Cortex of kidney (tissue), 1 donor: ENCODE measurements around the gene ZNF467.

Experiments
- DNase-seq: peaks from one replicate; lab custom pipeline; 2025; lab: John Stamatoyannopoulos, UW

Gene ZNF467

DNA sequence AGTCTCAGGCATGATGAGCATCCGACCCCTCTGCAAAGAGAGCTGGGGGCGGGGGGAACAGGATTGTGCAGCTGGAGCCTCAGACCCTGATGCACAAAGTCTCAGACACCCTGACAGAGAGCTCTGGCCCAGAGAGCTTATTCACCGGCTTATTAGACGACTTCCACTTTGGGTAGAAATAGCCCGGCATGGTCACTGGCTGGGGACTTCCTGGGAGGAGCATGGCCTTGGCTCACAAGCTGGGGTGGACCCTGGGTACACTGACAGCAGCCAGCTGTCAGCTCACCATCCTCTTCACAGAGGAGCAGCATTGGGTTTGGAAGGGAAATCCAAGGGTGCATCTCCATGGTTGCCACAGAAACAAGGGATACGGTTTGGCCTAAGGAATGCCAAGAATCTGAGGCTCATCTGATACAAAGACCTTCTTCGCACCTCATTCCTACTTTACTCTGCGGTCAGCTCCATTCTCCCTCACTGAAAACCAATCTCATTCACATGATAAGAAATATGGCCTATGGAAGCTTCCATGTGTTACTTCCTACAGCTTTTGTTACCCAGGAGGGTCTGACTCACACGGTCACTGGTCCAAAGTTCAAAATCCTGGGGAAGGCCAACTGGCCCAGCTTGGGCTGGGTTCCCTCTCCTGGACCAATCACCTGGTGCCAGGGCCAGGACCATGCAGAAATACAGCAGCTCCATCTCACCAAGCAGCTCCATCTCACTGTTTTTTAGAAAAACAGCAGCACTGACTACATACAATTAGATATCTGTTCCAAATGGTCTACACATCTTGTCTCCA lies 25.1 kb downstream of the ZNF467 start:
- DNase-seq: no peak

DNA sequence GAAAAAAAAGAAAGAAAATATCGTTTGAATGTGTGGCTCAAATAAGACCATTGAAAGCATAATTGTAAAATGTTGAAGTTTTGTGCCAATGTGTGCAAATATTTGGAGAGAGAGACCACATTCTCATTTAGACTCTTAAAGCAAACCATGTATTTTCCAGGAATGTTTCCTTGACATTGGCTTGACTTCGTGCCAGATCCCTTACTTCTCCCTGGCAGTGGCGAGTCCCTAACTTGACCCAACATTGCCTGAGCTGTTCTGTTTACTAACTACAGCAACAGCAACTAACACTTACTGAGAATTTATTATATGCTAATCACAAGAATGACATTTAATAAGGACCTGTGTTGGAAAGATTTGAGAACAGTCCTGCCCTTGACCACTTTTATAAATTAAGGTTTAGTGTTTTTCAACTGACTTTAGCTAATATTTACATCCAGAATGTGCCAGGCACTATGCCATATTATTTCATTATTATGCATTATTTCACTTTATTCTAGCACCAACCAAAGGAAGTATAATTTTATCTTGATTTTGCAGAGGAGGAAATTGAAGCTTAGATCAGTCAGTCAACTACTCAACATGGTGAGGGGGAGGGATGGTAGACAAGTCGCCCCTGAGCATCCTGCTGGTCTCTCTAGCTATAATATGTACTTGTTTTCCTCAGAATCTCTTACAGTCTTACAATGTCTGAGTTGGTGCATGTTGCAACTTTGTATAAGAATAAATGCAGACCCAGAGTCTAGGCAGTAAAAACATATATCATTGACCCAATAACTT lies 29.7 kb downstream of the ZNF467 start:
- no peak for DNase-seq

GRCh38 chr7:149742075-149742701 lies 31.2 kb downstream of the ZNF467 start:
- DNase-seq: no peak

DNA sequence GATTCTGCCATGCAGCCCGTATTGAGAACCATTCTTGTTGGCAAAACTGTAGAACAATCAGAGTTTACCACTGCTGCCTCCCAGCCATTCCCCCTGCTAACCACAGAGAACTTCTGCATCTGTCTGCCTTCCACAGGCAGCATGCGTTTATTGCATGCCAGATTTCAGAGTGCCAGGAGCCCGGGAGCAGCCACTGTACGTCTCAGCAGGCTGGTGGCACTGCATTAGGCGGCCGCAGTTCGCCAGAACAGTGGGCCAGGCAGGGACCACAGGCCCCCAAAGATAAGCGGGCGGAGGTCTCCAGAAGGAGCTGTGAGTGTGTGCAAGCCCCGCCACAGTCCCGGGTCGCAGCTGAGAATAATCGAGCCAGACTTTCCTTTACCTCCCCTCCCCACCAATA lies 31.8 kb downstream of the ZNF467 start:
- DNase-seq: no peak

- DNase-seq: no peak
These were observed 36.7 kb downstream of the ZNF467 start for GRCh38 chr7:149736478-149737360.

GRCh38 chr7:149735779-149736477 lies 37.5 kb downstream of the ZNF467 start:
- DNase-seq: no peak

DNA sequence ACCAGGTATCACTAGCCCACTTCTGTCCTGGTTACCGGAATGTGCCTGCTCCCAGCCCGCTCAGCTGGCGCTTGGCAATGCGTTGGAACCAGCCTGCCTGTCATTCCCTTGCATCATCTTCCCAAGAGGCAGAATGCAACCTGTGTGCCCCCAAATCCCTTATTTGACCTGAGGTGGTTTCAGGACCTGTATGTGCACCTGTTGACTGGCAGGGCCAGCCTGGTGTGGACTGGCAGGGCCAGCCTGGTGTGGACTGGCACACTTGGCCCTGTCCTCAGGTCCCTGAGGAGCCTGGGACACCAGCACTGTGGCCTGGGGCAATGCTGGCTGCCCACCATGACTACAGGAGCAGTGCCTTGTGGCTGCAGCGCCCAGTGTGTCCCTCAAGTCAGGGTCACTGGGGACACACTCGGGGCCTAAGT lies 38.2 kb downstream of the ZNF467 start:
- no peak for DNase-seq

DNA sequence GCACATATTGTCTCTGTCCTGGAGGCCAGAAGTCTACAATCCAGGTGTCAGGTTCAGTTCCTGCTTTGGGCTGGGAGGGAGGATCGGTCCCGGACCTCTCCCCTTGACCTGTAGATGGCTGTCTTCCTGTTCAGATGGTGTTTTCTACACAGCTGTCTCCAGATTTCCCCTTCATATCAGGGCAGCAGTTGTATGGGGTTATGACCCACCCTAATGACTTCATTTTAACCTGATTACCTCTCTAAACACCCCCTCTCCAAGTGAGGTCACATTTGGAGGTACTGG lies 38.7 kb downstream of the ZNF467 start:
- no peak for DNase-seq

DNA sequence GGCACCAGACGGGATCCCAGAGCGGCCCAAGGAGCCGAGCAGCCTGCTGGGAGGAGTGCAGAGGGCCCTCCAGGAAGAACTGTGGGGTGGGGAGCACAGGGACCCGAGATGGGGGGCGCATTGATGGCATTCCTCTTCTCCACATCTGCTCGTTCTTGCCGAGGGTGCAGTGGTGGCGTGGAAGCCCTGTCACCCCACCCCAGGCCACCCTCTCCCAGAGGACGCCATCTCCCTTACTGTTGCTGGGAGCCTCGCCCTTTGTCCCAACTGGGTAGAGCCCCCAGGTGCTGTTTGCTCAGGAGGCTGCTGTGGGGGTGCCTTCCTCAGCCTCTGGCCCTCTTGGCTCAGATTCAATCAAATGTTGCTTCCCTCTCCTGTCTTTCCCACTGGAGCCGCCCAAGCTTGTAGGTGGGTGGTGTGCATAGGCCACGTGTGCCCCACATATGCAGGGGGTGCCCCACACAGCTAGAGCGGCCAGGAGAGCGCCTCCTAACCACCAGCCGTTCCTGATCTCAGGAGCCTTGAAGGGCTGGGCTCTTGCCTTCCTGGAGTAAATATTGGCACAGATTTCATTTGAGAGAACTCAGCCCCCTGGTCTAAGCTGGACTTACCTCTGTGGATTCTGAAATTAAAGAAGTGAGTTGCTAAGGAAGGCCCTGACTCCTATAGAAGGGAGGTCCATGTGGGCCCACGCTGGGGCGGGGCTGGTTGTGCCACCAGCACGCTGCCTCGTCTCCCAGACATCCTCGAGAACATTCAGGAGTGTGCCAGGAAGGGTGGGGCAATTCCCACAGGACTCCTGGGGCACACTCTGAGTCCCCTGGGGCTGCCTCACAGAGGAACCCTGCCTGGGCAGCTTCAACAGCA lies 39.2 kb downstream of the ZNF467 start:
- no peak for DNase-seq

- DNase-seq: no peak
These were observed 40.1 kb downstream of the ZNF467 start for GRCh38 chr7:149733131-149733923.

- no peak for DNase-seq
These were observed 40.8 kb downstream of the ZNF467 start for GRCh38 chr7:149732611-149733010.

- no peak for DNase-seq
These were observed 41.3 kb downstream of the ZNF467 start for GRCh38 chr7:149732111-149732561.

DNA sequence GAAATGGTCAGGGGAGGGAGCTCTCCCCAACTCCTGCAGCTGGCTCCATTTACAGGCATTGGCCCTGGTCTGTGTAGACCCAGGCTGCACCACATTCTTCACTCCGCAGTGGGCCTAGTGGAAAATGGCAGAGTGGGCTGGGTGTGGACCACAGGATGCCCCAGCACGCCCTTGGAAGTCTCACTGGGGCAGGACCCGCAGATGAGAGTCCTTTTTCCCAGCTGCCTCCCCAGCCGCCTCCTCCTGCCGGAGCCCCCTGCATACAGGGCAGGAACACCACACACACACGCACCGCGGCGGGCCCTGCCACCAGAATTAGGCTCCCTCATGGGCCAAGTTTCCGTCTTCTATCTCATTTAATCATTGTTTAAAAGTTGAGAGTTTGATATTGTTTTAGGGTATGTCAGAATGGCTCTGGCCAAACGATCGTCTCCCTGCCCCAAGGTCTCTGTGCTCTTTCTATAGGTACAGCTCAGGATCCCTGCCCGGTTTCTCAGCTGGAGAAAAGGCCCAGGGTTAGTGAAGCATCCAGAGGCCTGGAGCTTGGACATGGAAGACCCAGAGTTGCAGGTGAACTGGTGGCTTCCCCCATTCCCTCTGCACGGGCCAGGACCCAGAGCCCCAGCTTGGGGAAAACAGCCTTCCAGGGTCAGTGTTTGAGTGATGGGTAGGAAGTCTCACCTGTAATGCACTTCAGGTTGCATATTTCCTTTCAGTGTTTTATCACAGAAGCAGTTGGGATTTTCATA lies 42.0 kb downstream of the ZNF467 start:
- DNase-seq: no peak

DNA sequence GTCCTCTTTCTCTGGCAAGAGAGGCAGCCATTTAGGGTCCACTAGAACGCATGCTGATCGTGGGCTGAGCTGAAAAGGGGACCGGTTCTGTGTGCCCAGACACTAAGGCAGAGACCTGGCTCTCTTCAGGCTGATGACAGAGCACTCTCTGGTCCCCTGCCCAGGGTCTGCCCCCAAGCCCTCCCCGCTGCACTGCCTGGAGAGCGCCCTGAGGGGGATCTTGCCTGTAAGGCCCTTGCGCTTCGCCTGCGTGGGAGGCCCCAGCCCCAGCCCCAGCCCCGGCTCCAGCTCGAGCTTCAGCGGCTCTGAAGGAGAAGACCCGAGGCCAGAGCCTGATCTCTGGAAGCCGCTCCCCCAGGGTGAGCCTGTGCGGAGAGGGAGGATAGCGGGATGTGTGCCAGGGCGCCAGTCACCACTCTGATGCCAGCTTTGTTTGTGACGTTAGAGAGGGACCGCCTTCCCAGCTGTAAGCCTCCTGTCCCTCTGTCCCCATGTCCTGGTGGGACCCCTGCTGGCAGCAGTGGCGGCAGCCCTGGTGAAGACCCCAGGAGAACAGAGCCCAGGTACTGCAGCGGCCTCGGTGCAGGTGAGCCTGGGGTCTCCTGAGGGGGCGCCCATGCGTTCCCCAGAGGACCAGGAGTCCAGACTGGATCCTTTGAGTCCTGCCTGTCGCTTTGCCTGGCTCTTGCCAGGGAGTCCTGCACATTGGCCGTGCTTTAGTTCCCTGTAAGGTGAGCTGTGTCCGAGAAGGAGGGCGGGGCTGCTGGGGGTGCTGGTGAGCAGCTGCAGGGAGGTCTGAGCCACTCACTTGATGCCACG lies 43.2 kb downstream of the ZNF467 start:
- no peak for DNase-seq

DNA sequence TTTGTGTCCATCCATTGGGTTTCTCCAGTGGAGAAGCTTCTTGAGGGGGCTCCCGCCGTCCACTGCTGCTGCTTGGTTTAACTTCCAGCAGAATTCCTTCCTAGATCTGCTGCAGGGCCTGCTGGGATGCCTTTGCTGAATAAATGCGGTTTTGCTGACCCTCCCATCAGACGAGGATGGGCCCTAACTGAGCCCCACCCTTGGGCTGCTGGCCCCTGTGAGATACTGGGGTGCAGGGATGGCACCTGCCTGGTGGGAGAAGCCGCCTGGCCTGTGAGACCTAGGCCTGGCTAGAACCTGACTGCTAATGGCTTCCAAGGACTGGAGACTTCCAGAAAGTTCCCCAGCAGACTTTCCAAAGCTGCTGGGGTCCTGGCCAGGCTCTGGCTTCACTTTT lies 43.8 kb downstream of the ZNF467 start:
- DNase-seq: no peak

GRCh38 chr7:149728491-149729375 lies 44.7 kb downstream of the ZNF467 start:
- no peak for DNase-seq

DNA sequence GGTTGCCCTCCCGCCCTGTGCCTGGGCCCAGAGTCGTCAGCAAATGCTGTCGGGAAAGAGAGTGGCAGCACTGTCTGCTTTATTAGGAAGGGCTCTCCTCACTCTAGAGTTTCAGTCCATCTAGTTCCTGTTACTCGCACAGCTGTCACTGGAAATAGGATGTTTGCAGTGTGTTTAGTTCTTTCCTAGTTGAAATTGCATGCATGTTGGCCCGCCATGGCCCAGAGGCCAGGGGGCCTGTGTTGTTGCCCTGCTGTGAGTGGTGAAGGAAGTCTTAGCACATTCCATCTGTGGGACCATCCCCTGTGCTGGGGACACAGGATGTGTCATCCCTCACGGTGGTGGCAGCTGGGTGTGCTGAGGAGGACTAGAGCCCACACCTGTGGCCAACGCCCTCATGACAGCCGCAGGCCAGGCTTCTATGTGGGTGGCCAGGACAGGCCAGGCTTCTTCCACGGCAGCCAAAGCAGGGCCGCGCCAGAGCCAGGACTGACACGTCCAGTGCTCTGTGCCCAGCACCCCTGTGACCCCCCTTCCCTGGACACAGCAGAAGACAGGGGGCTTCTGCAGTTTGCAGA lies 45.4 kb downstream of the ZNF467 start:
- DNase-seq: no peak
